ENCODE measurements around the gene AGAP2. TPM values are rescaled to one million over a fixed set of nuclear protein-coding genes. Genes with fewer than 3 reads are reported as not detected.

Gene AGAP2
- total and polyA plus RNA-seq, 2 of the 13 experiments (the other 11 are each of a cell fraction or from before 2014, with no cell fraction given), result 0.38 to 0.45 TPM

GRCh38 chr12:57741844-57742738 lies 3.5 kb upstream of the AGAP2 start (continued):
- TF ChIP-seq CEBPZ (IDR thresholded peaks at IDR 0.05; ENCODE audit: low read length) (no peak), TFDP1 (CRISPR knock-in tag; IDR thresholded peaks at IDR 0.05; ENCODE audit: borderline replicate concordance) (no peak), ZNF556 (CRISPR knock-in tag; IDR thresholded peaks at IDR 0.05; ENCODE audit: borderline replicate concordance) (no peak), ARNT (IDR thresholded peaks at IDR 0.05) (no peak), TMF1 (CRISPR knock-in tag; IDR thresholded peaks at IDR 0.05; ENCODE audit: low read depth) (no peak), HOXA3 (CRISPR knock-in tag; IDR thresholded peaks at IDR 0.05) (no peak), SMC3 (IDR thresholded peaks at IDR 0.05; ENCODE audit: low read length) (peak; percentile 13; the same call in 1 of the 2 replicates), ZNF337 (CRISPR knock-in tag; IDR thresholded peaks at IDR 0.05; ENCODE audit: borderline replicate concordance, low read depth) (no peak), ZC3H13 (CRISPR knock-in tag; IDR thresholded peaks at IDR 0.05) (no peak), MTA3 (CRISPR knock-in tag; IDR thresholded peaks at IDR 0.05) (no peak), JDP2 (CRISPR knock-in tag; IDR thresholded peaks at IDR 0.05; ENCODE audit: borderline replicate concordance) (no peak), ZFP90 (CRISPR knock-in tag; IDR thresholded peaks at IDR 0.05; ENCODE audit: borderline replicate concordance) (no peak), ZNF143 (CRISPR knock-in tag; IDR thresholded peaks at IDR 0.05) (no peak), TFDP2 (CRISPR knock-in tag; IDR thresholded peaks at IDR 0.05) (no peak), REPIN1 (CRISPR knock-in tag; IDR thresholded peaks at IDR 0.05; ENCODE audit: borderline replicate concordance, low read depth) (no peak), ZNF543 (CRISPR knock-in tag; IDR thresholded peaks at IDR 0.05) (no peak), TAF1 (CRISPR knock-in tag; IDR thresholded peaks at IDR 0.05) (0 out of 2 replicates have a peak, but pooled peaks have one; percentile 9), NR2F6 (IDR thresholded peaks at IDR 0.05) (no peak), NR2F6 (CRISPR knock-in tag; IDR thresholded peaks at IDR 0.05) (no peak), ZBTB38 (CRISPR knock-in tag; IDR thresholded peaks at IDR 0.05) (no peak), SUZ12 (IDR thresholded peaks at IDR 0.05; ENCODE audit: low read depth, low read length) (no peak), ZNF574 (CRISPR knock-in tag; IDR thresholded peaks at IDR 0.05) (0 out of 2 replicates have a peak, but pooled peaks have one; percentile 14)
